Activated T-cell treated with anti-CD3 and anti-CD28 coated beads for 48 hours (primary cell): ENCODE measurements around the gene FOXL1.

Experiments
- DNase-seq: peaks from one replicate; pipeline ENCODE4 v3.0.0-alpha.2; 2020; ENCODE audit warnings: low read depth

The FOXL1 gene

DNA sequence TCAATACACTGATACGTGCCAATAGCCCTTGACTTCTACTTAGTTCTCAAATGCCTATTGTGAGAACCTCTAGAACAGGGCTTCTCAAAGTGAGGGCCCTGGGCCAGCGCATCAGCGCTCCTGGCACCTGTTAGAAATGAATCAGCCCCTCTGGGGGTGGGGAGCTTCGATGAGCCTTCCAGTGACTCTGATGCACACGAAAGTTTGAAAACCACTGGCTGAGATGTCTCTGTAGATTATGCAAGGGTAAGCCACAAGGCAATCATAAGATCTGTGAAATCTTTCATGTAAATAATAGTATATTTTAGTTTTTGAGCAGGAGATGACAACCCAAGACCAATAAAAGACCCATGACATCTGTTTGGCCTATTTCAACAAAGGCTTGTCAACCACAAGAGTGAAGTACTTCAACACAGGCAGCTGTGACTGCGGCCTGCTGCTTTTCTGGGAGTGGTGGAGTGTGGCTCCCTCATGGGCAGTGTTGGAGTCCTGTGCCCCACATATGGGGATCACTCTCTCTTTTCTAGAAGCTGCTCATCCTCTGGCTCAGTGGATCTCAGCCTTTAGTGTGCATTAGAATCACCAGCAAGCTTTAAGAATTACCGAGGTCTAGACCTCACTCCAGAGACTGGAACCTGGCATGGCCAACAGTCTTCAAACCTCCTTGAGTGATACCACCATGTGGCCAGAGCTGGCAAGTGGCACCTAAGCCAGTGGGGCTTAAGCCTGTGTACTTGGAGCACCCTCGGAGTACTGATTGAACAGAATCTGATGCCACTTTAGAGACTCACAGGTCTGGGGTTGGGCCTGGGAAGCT is 29.1 kb upstream of the FOXL1 start:
- DNase-seq, result peak; percentile 40

- DNase-seq, result no peak
These were observed 28.5 kb upstream of the FOXL1 start for GRCh38 chr16:86549893-86550190.

DNA sequence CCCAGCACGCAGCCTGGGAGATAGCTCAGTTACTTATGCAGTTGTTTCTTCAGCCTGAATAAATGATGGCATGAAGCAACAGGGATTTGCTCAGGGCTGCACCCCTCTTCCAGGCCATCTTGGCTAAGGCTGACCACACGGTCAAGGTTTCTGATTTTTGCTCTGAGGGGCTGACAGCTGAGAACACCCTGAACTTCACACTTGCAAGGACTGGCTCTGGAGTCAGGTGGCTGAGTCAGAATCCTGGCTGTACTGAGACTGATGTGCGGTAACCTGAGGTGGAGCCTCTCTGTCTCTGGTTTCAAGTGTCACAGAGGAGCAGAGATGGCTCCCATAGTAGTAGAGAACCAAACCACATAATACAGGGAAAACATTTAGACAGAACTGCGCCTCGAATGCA is 28.1 kb upstream of the FOXL1 start:
- DNase-seq, result no peak

- DNase-seq, result no peak
These were observed 25.0 kb upstream of the FOXL1 start for GRCh38 chr16:86553356-86553755.

GRCh38 chr16:86554599-86554916 is 23.8 kb upstream of the FOXL1 start:
- DNase-seq, result no peak

- DNase-seq, result peak; percentile 95
These were observed 23.2 kb upstream of the FOXL1 start, which contains the start of gene MTHFSD for GRCh38 chr16:86554917-86555703. Gene MTHFSD (minus strand): TSS chr16:86555235. CDS start chr16:86555184, 51 bp downstream.

GRCh38 chr16:86555704-86556075 is 22.7 kb upstream of the FOXL1 start:
- DNase-seq, result no peak

DNA sequence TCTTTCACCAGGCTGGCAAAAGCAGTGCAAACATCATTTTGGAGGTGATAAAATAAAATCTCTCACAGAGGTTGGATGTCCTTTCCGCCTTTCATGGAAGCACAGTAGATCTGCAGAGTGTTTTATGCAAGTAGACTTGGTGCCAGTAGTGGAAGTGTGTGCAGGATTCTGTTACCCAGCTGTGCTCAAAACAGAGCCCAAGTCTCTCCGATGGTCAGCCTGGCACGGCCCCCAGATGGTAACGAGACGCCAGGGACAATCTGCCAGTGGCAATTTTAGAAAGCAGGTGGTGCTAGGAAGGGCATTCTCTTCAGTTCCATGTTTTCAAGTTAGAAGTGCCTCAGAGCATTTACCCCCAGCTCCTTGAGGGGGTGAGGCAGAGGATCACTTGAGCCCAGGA is 21.8 kb upstream of the FOXL1 start:
- DNase-seq, result no peak

GRCh38 chr16:86557587-86557986 is 20.8 kb upstream of the FOXL1 start:
- no peak for DNase-seq

DNA sequence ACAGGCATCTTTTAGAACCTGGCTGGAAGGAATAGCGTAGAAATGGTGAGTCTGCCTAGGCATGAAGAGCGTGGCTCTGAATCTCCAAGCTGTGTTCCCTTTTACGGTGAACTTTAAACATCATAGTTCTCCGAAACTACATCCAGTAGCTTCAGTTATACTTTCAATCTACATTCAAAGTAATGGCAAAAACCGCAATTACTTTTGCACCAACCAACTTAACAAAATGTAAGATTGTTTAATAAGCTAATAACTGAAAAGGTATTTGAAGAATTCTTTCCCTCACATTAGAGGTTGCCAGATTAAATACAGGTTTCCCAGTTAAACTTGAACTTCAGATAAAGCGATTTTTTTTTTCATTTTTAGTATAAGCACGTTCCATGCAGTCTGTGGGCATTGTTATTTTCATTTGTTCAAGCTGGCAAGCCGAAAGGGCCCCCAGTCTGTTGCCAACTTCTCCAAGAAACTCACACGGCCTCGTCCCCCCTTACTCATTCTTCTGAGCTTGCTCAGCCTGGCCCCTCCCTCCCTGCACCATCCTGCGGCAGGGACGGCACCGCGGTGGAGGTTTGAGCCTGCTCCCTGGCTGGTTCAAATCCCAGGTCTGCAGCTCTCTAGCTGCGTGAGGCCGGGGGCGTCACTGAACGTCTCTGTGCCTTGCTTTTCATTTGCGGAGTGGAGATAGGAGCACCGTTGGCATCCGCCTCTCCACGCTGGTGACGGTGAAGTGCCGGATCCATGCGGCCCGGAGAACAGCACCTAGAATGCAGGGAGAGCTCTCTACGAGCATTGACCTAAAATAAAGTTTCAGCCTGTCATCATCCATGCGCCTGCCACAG is 19.8 kb upstream of the FOXL1 start:
- no peak for DNase-seq

GRCh38 chr16:86559802-86560305 is 18.5 kb upstream of the FOXL1 start:
- DNase-seq, result no peak

GRCh38 chr16:86562356-86562755 is 16.0 kb upstream of the FOXL1 start:
- DNase-seq, result no peak

DNA sequence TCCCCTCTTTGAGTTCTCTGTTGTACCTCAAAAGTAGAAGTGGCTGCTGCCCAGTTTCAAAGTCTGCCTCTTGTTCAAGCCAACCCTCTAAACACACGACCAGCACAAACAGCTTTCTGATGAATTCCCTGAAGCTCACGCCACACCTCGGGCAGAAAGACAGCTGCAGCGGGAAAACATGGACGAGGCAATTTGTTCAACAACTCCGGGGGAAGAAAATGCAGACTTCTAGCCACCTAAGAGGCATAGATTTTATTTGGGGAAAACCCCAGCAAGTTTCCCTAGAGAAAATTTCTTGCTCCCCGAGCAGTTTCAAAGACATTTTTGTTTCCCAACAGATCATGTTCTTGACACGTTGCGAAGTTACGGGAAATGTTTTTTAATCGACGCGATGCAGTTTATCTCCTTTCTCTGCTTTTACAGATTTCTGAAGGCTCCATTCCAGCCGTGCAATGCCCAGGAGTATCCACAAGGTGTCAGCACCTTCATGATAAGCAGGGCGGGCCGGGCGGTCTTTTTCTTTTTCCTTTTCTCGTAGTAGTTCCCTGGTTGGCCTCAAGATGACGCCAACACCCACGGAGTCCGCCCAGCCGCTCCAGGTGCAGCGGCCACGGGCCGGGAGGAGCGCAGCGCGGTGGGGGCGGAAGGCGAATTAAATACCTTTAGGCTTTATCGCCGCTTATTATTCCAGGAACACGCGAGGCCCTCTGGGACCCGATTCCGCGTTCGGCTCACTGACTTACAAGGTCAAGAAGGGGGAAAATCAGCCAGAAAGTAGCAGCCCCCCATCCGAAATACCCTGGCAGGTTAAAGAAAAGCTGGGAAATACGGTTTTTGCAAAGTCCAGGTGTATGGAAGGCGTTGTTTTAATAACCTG is 14.6 kb upstream of the FOXL1 start:
- DNase-seq, result peak; percentile 80

DNA sequence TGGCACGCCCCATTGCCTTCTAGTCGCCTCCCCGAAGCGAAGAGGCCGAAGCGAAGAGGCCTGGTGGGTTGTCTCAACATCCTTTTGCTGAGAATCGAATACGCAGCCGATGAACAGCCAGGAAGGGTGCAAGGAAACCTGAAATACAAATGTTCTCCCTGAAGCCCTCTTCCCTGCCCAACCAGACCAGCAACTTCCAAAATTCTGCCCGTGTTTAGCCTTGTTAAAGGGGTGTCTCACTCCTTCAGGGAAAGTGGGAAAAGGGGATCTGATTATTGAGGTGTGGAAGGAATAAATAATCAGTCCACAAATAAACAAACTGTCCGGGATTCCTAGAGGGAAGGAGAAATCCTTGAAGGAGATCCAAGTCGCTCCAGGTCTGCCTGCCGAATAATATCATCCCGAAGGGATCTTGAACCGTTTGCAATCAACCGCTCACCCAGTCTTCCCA is 13.1 kb upstream of the FOXL1 start:
- DNase-seq, result no peak

DNA sequence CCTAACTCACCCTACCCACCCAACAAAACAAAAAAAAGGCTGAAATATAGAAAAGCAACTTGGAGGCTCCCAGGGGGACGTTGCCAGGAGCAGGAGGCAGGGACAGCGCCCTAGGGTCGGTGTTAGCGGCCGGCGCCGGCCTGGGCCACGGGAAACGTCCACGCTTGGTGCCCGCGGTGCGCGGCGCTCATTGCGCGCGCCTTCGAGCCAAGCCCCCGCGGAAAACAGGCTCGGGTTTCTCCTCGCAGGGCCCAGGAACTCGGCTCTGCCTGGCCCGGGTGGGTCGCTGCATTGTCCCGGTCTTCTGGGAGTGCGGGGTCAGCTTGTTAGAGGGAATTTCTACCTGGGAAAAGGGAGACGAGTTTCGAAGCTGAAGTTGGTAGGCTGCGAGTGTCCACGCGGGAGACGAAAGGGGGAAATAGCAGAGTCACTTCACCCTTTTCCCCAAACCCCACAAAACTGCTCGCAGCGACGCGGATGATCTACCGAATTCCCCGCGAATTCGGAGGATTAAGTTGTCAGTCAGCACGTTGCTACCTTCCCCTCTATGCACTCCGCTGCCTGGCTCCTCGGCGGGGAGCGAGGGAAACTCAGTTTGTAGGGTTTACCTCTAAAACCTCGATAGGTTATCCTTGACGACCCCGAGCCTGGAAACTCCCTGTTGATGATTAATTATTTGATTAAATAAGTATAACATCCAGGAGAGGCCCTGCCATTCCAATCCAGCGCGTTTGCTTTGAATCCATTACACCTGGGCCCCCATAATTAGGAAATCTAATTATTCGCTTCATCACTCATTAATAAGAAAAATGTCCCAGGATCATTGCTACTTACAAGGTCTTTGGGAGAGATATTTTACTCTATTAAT is 12.5 kb upstream of the FOXL1 start:
- no peak for DNase-seq

GRCh38 chr16:86566601-86566965 is 11.8 kb upstream of the FOXL1 start, which contains the start of gene FOXC2:
Gene FOXC2 (plus strand): TSS chr16:86566829. CDS start chr16:86567336, 507 bp downstream.
- DNase-seq, result peak; percentile 52

DNA sequence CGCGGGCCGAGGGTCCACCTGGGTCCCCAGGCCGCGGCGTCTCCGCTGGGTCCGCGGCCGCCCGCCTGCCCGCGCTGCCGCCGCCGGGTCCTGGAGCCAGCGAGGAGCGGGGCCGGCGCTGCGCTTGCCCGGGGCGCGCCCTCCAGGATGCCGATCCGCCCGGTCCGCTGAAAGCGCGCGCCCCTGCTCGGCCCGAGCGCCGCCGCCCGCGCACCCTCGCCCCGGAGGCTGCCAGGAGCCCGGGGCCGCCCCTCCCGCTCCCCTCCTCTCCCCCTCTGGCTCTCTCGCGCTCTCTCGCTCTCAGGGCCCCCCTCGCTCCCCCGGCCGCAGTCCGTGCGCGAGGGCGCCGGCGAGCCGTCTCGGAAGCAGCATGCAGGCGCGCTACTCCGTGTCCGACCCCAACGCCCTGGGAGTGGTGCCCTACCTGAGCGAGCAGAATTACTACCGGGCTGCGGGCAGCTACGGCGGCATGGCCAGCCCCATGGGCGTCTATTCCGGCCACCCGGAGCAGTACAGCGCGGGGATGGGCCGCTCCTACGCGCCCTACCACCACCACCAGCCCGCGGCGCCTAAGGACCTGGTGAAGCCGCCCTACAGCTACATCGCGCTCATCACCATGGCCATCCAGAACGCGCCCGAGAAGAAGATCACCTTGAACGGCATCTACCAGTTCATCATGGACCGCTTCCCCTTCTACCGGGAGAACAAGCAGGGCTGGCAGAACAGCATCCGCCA is 11.2 kb upstream of the FOXL1 start:
- DNase-seq, result no peak

GRCh38 chr16:86567701-86568581 is 10.4 kb upstream of the FOXL1 start:
- no peak for DNase-seq
